HepG2 (cell line): ENCODE data around the gene OR2C1. TPM values are rescaled to one million over a fixed set of nuclear protein-coding genes. Genes with fewer than 3 reads are reported as not detected.
A peak's percentile ranks its signal among the peaks of the same experiment; 100 is the strongest.

Source experiments
- DR1 ChIP-seq: sonication (generic); formaldehyde crosslinking; IDR thresholded peaks from 2 replicates; pipeline ENCODE4 v1.8.0; 2021; ENCODE audit warnings: mild to moderate bottlenecking, missing genetic modification reagents, inconsistent platforms
- HOXA7 ChIP-seq: sonication (generic); formaldehyde crosslinking; IDR thresholded peaks from 2 replicates; pipeline ENCODE4 v1.8.1; 2022; ENCODE audit warnings: mild to moderate bottlenecking, missing genetic modification reagents, moderate library complexity
- KDM1A ChIP-seq: IDR thresholded peaks from 2 replicates; pipeline ENCODE4 v1.6.1; 2016; ENCODE audit warnings: missing compliant biosample characterization
- MED8 ChIP-seq: sonication (generic); formaldehyde crosslinking; IDR thresholded peaks from 2 replicates; pipeline ENCODE4 v1.8.1; 2023; ENCODE audit warnings: mild to moderate bottlenecking, missing genetic modification reagents; ENCODE audit not compliant: insufficient replicate concordance
- NFE2L2 ChIP-seq: fragments of 150-350 bp; IDR thresholded peaks from 2 replicates; pipeline ENCODE4 v1.6.1; 2014; ENCODE audit warnings: low read length
- NR2C2 ChIP-seq: sonication (generic); formaldehyde crosslinking; IDR thresholded peaks from 2 replicates; pipeline ENCODE4 v1.4.0; 2020; ENCODE audit warnings: missing genetic modification reagents, mild to moderate bottlenecking, moderate library complexity, borderline replicate concordance
- PHF5A ChIP-seq: IDR thresholded peaks from one replicate; pipeline ENCODE4 v1.6.1; 2018; ENCODE audit warnings: low read depth, missing genetic modification reagents; ENCODE audit not compliant: unreplicated experiment
- TBX2 ChIP-seq: sonication (generic); formaldehyde crosslinking; IDR thresholded peaks from 2 replicates; pipeline ENCODE4 v1.5.0; 2020; ENCODE audit warnings: missing genetic modification reagents, mild to moderate bottlenecking, borderline replicate concordance
- TCF7 ChIP-seq: sonication (generic); IDR thresholded peaks from 2 replicates; pipeline ENCODE4 v1.6.1; 2016; ENCODE audit warnings: antibody characterized with exemption, low read depth
- U2AF1 ChIP-seq: fragments of 200-400 bp; formaldehyde crosslinking; optimal IDR thresholded peaks from 2 replicates; pipeline ENCODE3; 2017; ENCODE audit warnings: mild to moderate bottlenecking, low read depth, low read length
- ZBTB8A ChIP-seq: sonication (generic); formaldehyde crosslinking; IDR thresholded peaks from 2 replicates; pipeline ENCODE4 v1.4.0; 2020; ENCODE audit warnings: mild to moderate bottlenecking, low read depth, missing genetic modification reagents, borderline replicate concordance
- ZFP90 ChIP-seq: sonication (generic); formaldehyde crosslinking; IDR thresholded peaks from 2 replicates; pipeline ENCODE4 v1.8.0; 2022; ENCODE audit warnings: missing genetic modification reagents, mild to moderate bottlenecking, inconsistent platforms, borderline replicate concordance
- ZNF570 ChIP-seq: sonication (generic); formaldehyde crosslinking; IDR thresholded peaks from 2 replicates; pipeline ENCODE4 v1.4.0; 2020; ENCODE audit warnings: mild to moderate bottlenecking, missing genetic modification reagents, borderline replicate concordance
- ZNF766 ChIP-seq: sonication (generic); formaldehyde crosslinking; IDR thresholded peaks from 2 replicates; pipeline ENCODE4 v1.5.0; 2020; ENCODE audit warnings: missing genetic modification reagents, borderline replicate concordance
- ZSCAN12 ChIP-seq: sonication (generic); formaldehyde crosslinking; IDR thresholded peaks from 2 replicates; pipeline ENCODE4 v1.9.0; 2021; ENCODE audit warnings: mild to moderate bottlenecking, missing genetic modification reagents
- polyA plus RNA-seq, 8 experiments: library from polyadenylated mRNA; depleted of rRNA in 3 of 8; stranded (reverse) in 7 of 8; unstranded in 1 of 8; fragments of >200 nt; fragmentation: Illumina TruSeq in 4 of 8; extraction: Trizol in 4 of 8; gene quantifications; 2 replicates each; pipeline versions ENCODE4 v1.2.1 to v1.2.3, GENCODE V29; 2011 to 2016; ENCODE audit warnings: low read depth in 4 of 8, missing spikeins in 1 of 8, mixed read lengths in 1 of 8; ENCODE audit not compliant: insufficient read depth in 1 of 8
- total RNA-seq, 5 experiments: library from RNA; depleted of rRNA; stranded (reverse); fragments of >200 nt; fragmentation: Illumina TruSeq; extraction: Trizol; gene quantifications; 2 replicates each; pipeline ENCODE4 v1.2.3, GENCODE V29; 2016; ENCODE audit warnings: low read depth in 1 of 5
- TF ChIP-seq, protein P1 (sequence below): sonication (generic); formaldehyde crosslinking; IDR thresholded peaks from 2 replicates; pipeline ENCODE4 v1.5.0; 2020; ENCODE audit warnings: mild to moderate bottlenecking, missing genetic modification reagents
- TF ChIP-seq, protein P2 (sequence below): sonication (generic); formaldehyde crosslinking; IDR thresholded peaks from 2 replicates; pipeline ENCODE4 v1.9.0; 2021; ENCODE audit warnings: missing genetic modification reagents, borderline replicate concordance
- TF ChIP-seq, protein P3 (sequence below): IDR thresholded peaks from 2 replicates; pipeline ENCODE4 v1.4.0; 2020; ENCODE audit warnings: mild to moderate bottlenecking, missing genetic modification reagents
- TF ChIP-seq, protein P4 (sequence below), 2 experiments: sonication (generic) in 1 of 2; formaldehyde crosslinking in 1 of 2; IDR thresholded peaks; 2 replicates each; pipeline versions ENCODE4 v1.4.0 to v1.6.1; 2018 to 2020; ENCODE audit warnings: missing genetic modification reagents in 2 of 2, borderline replicate concordance in 1 of 2, low read depth in 1 of 2, mild to moderate bottlenecking in 1 of 2, missing biosample characterization in 1 of 2

The OR2C1 gene
- total and polyA plus RNA-seq, 2 of the 13 experiments (the other 11 are each of a cell fraction or from before 2014, with no cell fraction given), result not detected

DNA sequence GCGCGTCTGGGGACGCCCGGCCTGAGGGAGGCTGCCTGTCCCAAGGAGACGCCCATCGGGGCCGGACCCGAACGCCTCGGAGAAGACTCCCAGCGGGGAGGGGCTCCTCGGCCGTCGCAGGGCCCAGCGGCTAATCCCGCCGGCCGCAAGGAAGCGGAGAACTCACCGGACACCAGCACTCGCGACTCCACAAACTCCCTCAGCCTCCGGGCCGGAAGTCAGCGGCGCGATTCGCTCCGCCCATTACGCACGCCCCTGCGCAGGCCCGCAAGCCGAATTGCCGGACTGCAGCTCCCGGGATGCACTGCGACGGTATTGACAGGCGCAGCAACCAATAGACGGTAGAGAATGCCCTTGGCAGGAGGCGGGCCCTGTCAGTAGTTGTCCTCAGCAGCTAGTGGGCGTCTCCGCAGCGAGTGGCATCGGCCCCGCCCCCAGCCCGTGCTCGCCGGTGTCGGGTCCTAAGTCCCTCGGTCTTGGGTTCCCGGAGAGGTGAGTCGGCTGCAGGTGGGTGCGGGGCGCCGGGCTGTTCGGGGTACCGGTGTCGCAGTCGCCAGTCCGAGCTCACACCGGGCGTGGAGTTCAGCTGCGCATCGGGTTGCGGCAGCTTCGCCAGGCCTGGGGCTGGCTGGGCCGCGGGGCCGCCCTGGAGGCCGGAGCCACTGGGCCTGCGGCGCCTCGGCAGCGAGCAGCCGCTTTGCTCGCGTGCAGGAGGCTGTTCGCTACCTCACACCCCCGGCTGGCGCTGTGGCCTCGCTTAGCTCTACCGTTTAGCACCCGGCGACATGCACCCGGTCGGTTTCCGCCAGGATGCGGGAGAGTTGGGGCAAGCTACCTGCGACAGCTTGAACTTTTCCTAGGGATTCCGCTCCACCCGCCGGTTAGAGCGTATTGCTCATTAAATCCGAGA, 45.3 kb downstream of the OR2C1 start, which contains the start of the genes ZNF174 and ZSCAN32 (continued):
- TF ChIP-seq, protein P1, sequence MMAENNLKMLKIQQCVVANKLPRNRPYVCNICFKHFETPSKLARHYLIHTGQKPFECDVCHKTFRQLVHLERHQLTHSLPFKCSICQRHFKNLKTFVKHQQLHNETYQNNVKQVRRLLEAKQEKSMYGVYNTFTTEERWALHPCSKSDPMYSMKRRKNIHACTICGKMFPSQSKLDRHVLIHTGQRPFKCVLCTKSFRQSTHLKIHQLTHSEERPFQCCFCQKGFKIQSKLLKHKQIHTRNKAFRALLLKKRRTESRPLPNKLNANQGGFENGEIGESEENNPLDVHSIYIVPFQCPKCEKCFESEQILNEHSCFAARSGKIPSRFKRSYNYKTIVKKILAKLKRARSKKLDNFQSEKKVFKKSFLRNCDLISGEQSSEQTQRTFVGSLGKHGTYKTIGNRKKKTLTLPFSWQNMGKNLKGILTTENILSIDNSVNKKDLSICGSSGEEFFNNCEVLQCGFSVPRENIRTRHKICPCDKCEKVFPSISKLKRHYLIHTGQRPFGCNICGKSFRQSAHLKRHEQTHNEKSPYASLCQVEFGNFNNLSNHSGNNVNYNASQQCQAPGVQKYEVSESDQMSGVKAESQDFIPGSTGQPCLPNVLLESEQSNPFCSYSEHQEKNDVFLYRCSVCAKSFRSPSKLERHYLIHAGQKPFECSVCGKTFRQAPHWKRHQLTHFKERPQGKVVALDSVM (CRISPR knock-in tag), result peak; percentile 48; the same call in 1 of the 2 replicates
- 0 out of 2 replicates have a peak, but pooled peaks have one; percentile 37 for TF ChIP-seq HOXA7
- TF ChIP-seq, protein P2, sequence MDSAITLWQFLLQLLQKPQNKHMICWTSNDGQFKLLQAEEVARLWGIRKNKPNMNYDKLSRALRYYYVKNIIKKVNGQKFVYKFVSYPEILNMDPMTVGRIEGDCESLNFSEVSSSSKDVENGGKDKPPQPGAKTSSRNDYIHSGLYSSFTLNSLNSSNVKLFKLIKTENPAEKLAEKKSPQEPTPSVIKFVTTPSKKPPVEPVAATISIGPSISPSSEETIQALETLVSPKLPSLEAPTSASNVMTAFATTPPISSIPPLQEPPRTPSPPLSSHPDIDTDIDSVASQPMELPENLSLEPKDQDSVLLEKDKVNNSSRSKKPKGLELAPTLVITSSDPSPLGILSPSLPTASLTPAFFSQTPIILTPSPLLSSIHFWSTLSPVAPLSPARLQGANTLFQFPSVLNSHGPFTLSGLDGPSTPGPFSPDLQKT, result no peak
- no peak for TF ChIP-seq ZNF570 (CRISPR knock-in tag)
- TF ChIP-seq PHF5A (CRISPR knock-in tag), result peak; percentile 34
- peak; percentile 74 for TF ChIP-seq NR2C2 (CRISPR knock-in tag)
- no peak for TF ChIP-seq ZSCAN12
- TF ChIP-seq ZNF766 (CRISPR knock-in tag), result peak; percentile 37; the same call in 1 of the 2 replicates
- TF ChIP-seq ZFP90 (CRISPR knock-in tag), result peak; percentile 90
- TF ChIP-seq ZBTB8A (CRISPR knock-in tag), result no peak
- no peak for TF ChIP-seq U2AF1
- no peak for TF ChIP-seq KDM1A (CRISPR knock-in tag)
- TF ChIP-seq, protein P3, sequence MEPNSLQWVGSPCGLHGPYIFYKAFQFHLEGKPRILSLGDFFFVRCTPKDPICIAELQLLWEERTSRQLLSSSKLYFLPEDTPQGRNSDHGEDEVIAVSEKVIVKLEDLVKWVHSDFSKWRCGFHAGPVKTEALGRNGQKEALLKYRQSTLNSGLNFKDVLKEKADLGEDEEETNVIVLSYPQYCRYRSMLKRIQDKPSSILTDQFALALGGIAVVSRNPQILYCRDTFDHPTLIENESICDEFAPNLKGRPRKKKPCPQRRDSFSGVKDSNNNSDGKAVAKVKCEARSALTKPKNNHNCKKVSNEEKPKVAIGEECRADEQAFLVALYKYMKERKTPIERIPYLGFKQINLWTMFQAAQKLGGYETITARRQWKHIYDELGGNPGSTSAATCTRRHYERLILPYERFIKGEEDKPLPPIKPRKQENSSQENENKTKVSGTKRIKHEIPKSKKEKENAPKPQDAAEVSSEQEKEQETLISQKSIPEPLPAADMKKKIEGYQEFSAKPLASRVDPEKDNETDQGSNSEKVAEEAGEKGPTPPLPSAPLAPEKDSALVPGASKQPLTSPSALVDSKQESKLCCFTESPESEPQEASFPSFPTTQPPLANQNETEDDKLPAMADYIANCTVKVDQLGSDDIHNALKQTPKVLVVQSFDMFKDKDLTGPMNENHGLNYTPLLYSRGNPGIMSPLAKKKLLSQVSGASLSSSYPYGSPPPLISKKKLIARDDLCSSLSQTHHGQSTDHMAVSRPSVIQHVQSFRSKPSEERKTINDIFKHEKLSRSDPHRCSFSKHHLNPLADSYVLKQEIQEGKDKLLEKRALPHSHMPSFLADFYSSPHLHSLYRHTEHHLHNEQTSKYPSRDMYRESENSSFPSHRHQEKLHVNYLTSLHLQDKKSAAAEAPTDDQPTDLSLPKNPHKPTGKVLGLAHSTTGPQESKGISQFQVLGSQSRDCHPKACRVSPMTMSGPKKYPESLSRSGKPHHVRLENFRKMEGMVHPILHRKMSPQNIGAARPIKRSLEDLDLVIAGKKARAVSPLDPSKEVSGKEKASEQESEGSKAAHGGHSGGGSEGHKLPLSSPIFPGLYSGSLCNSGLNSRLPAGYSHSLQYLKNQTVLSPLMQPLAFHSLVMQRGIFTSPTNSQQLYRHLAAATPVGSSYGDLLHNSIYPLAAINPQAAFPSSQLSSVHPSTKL (CRISPR knock-in tag), result peak; percentile 32; the same call in 1 of the 2 replicates
- TF ChIP-seq, protein P4, sequence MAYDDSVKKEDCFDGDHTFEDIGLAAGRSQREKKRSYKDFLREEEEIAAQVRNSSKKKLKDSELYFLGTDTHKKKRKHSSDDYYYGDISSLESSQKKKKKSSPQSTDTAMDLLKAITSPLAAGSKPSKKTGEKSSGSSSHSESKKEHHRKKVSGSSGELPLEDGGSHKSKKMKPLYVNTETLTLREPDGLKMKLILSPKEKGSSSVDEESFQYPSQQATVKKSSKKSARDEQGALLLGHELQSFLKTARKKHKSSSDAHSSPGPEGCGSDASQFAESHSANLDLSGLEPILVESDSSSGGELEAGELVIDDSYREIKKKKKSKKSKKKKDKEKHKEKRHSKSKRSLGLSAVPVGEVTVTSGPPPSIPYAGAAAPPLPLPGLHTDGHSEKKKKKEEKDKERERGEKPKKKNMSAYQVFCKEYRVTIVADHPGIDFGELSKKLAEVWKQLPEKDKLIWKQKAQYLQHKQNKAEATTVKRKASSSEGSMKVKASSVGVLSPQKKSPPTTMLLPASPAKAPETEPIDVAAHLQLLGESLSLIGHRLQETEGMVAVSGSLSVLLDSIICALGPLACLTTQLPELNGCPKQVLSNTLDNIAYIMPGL (CRISPR knock-in tag; IDR thresholded peaks at IDR 0.05; ENCODE audit: borderline replicate concordance in 1 of 2, low read depth in 1 of 2), result peak; percentile 73 to 84; a peak in 3 of 4 replicates
- TF ChIP-seq MED8 (CRISPR knock-in tag), result peak; percentile 46
- TF ChIP-seq NFE2L2, result no peak
- TF ChIP-seq TCF7, result no peak
- TF ChIP-seq TBX2 (CRISPR knock-in tag), result peak; percentile 95
- peak; percentile 58 for TF ChIP-seq DR1 (CRISPR knock-in tag)
